Panc1 (cell line): ENCODE measurements around the gene PHLDB1. TPM values are rescaled to one million over a fixed set of nuclear protein-coding genes. Genes with fewer than 3 reads are reported as not detected.

ENCODE experiments used
- ATAC-seq: fragments of 200-7000 bp; cut with Tn5 transposase; 2 replicates; pipeline ENCODE4 v1.9.1; 2020; ENCODE audit warnings: mild to moderate bottlenecking, moderate library complexity
- BruUV-seq: library from RNA; stranded (reverse); fragments of 400-500 nt; replicated peaks from 2 replicates; lab custom pipeline; 2021; lab: Mats Ljungman, UMichigan
- CTCF ChIA-PET: fragments of 300-600 bp; sonication (Branson Sonifier 250); formaldehyde crosslinking; loops from one replicate; lab custom pipeline; 2022; ENCODE audit warnings: antibody characterized with exemption; lab: Charles Lee
- POLR2A ChIA-PET: fragments of 300-600 bp; sonication (Branson Sonifier 250); formaldehyde crosslinking; loops from one replicate; lab custom pipeline; 2022; ENCODE audit warnings: antibody characterized with exemption; lab: Charles Lee
- DNase-seq: peaks from one replicate; pipeline ENCODE4 v3.0.0-alpha.2; 2010; ENCODE audit warnings: low read depth, low spot score
- H3K27ac ChIP-seq: 2 replicates; pipeline ENCODE4 v1.5.1; 2011; ENCODE audit warnings: mild to moderate bottlenecking, low read length, inconsistent platforms
- H3K27me3 ChIP-seq: fragments of 200-500 bp; sonication (Bioruptor generic); 2 replicates; pipeline ENCODE4 v1.6.0; 2014; ENCODE audit warnings: low read length, inconsistent platforms; ENCODE audit not compliant: control insufficient read depth, insufficient read depth
- H3K36me3 ChIP-seq: fragments of 200-500 bp; sonication (Bioruptor generic); 2 replicates; pipeline ENCODE4 v1.5.1; 2014; ENCODE audit warnings: inconsistent platforms, mild to moderate bottlenecking, low read length, moderate library complexity; ENCODE audit not compliant: control insufficient read depth, insufficient read depth
- H3K4me1 ChIP-seq: 2 replicates; pipeline ENCODE4 v1.5.1; 2011; ENCODE audit warnings: inconsistent platforms, mild to moderate bottlenecking, low read length, moderate library complexity; ENCODE audit not compliant: control insufficient read depth, insufficient read depth
- H3K4me3 ChIP-seq, 2 experiments: 2 replicates each; pipeline ENCODE4 v1.5.1; 2011 to 2012; ENCODE audit warnings: low read depth in 2 of 2, low read length in 2 of 2, mild to moderate bottlenecking in 2 of 2, inconsistent platforms in 1 of 2, moderate library complexity in 1 of 2
- H3K9me3 ChIP-seq: fragments of 200-500 bp; sonication (Bioruptor generic); 2 replicates; pipeline ENCODE4 v1.5.1; 2014; ENCODE audit warnings: low read depth, mild to moderate bottlenecking, inconsistent platforms, low read length, moderate library complexity; ENCODE audit not compliant: control insufficient read depth, insufficient read depth
- POLR2AphosphoS5 ChIP-seq: IDR thresholded peaks from 2 replicates; pipeline ENCODE4 v1.6.1; 2012; ENCODE audit warnings: mild to moderate bottlenecking, low read depth, low read length, moderate library complexity
- REST ChIP-seq, 2 experiments: IDR thresholded peaks; 2 replicates each; pipeline ENCODE4 v1.6.1; 2011 to 2012; ENCODE audit warnings: low read depth in 2 of 2, control low read depth in 1 of 2, low read length in 1 of 2, mild to moderate bottlenecking in 1 of 2, moderate library complexity in 1 of 2; ENCODE audit not compliant: insufficient read depth in 1 of 2
- SIN3A ChIP-seq: IDR thresholded peaks from 2 replicates; pipeline ENCODE4 v1.6.1; 2012; ENCODE audit warnings: low read depth, mild to moderate bottlenecking, low read length, moderate library complexity, borderline replicate concordance; ENCODE audit not compliant: insufficient read depth
- TCF7L2 ChIP-seq: IDR thresholded peaks from 2 replicates; pipeline ENCODE4 v1.6.1; 2011; ENCODE audit warnings: mild to moderate bottlenecking, low read depth, low read length, inconsistent platforms
- in situ Hi-C: cut with HindIII; loops from 2 replicates; pipeline ENCODE4 v1.10.0; 2016; ENCODE audit warnings: low sequenced_read_pairs, low pct_unique_long_range_greater_than_20kb
- intact Hi-C: fragments of 100-400 bp; cut with micrococcal nuclease; formaldehyde crosslinking; loops from one replicate; pipeline ENCODE4 v1.10.0; 2022; ENCODE audit not compliant: unreplicated experiment
- total RNA-seq: library from RNA; stranded (reverse); gene quantifications from one replicate; pipeline ENCODE4 v1.2.1, GENCODE V29; 2021; ENCODE audit not compliant: unreplicated experiment
- TF ChIP-seq, protein P1 (sequence below): fragments of 450-650 bp; IDR thresholded peaks from 2 replicates; pipeline ENCODE4 v1.5.1; 2017; ENCODE audit warnings: mild to moderate bottlenecking

The PHLDB1 gene
- total RNA-seq, 1 experiment from 2014 or later = 97.7 TPM

DNA sequence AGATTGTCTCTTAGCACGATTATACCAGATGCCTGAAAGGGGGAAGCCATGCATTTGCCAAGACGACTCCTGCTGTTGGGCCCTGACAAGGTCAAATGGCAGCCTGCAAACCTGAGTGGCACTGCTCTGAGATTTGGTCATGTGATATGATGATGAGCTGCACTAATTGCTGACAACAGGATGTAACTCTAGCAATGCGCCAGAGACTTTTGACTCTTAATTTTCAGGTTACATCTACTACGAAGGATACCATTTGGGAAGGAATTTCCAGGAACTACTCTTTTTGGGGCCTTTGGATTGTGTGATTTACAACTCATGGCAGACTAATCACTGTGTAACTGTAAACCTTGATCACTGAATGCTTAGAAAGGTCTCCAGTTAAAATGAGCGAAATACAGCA is 59.0 kb downstream of the PHLDB1 start:
- CTCF ChIA-PET = no interaction called here
- Histone ChIP-seq H3K4me1 (no peaks in the 10 kb centered on the region), H3K9me3 (no peaks in the 10 kb centered on the region), H3K27me3 (peaks cover 10% of the 10 kb centered on the region; the same call in 1 of the 2 replicates), H3K27ac (no peak overlapping the region), H3K4me3 (no peak overlapping the region), H3K36me3 (no peaks in the 10 kb centered on the region)
- BruUV-seq = no TSS peak
- DNase-seq (no peak), ATAC-seq (no peak)
- POLR2A ChIA-PET = no interaction called here
- intact Hi-C loops (no loop called here), in situ Hi-C loops (no loop called here)
- TF ChIP-seq SIN3A (no peak), POLR2AphosphoS5 (no peak), TCF7L2 (no peak), REST (IDR thresholded peaks at IDR 0.05; ENCODE audit: insufficient read depth in 1 of 2, low read depth in 2 of 2, low read length in 1 of 2) (no peak)
- TF ChIP-seq, protein P1, sequence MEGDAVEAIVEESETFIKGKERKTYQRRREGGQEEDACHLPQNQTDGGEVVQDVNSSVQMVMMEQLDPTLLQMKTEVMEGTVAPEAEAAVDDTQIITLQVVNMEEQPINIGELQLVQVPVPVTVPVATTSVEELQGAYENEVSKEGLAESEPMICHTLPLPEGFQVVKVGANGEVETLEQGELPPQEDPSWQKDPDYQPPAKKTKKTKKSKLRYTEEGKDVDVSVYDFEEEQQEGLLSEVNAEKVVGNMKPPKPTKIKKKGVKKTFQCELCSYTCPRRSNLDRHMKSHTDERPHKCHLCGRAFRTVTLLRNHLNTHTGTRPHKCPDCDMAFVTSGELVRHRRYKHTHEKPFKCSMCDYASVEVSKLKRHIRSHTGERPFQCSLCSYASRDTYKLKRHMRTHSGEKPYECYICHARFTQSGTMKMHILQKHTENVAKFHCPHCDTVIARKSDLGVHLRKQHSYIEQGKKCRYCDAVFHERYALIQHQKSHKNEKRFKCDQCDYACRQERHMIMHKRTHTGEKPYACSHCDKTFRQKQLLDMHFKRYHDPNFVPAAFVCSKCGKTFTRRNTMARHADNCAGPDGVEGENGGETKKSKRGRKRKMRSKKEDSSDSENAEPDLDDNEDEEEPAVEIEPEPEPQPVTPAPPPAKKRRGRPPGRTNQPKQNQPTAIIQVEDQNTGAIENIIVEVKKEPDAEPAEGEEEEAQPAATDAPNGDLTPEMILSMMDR = no peak

DNA sequence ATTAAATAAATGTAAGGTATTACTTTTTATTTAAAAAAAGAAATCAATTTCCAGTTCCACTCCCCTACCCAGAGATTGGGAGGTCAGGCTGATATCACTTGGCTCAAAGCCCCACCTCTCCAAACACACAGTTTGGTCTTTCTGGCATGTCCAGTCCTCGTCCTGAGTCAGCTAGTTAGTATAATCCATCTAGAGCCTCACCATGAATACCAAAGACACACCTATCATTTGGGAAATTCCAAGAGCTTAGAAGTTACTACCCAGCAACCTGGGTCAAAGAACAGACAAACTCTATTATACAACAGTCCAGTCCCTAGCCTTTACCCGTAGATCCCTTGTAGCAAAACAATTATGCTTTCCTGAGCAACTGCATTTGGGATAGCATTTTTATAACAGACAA is 62.6 kb downstream of the PHLDB1 start:
- intact Hi-C loops (no loop called here), in situ Hi-C loops (no loop called here)
- Histone ChIP-seq H3K4me3 (no peak overlapping the region), H3K4me1 (no peaks in the 10 kb centered on the region), H3K27me3 (peaks cover 10% of the 10 kb centered on the region; the same call in 1 of the 2 replicates), H3K9me3 (no peaks in the 10 kb centered on the region), H3K27ac (no peak overlapping the region), H3K36me3 (no peaks in the 10 kb centered on the region)
- no peak for ATAC-seq
- CTCF ChIA-PET = no interaction called here
- TF ChIP-seq, protein P1 = no peak
- DNase-seq = no peak
- BruUV-seq = no TSS peak
- POLR2A ChIA-PET = no interaction called here

DNA sequence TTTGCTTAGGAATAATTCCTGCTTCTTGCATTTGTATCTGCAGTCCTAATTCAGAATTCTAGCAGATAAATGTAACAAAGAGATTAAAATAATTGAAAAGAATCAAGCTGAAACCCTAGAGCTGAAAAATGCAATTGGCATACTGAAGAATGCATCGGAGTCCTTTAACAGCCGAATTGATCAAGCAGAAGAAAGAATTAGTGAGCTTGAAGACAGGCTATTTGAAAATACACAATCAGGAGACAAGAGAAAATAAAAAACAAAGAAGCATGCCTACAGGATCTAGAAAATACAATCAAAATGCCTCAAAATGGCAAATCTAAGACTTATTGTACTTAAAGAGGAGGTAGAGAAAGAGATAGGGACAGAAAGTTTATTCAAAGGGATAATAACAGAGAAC is 63.8 kb downstream of the PHLDB1 start:
- DNase-seq (no peak), ATAC-seq (no peak)
- ChIA-PET CTCF (no interaction called here), POLR2A (no interaction called here)
- BruUV-seq = no TSS peak
- H3K27ac ChIP-seq = no peak overlapping the region
- H3K9me3 ChIP-seq = no peaks in the 10 kb centered on the region
- in situ Hi-C loops = no loop called here
- H3K4me3 ChIP-seq = no peak overlapping the region
- H3K27me3 ChIP-seq = peaks cover 10% of the 10 kb centered on the region; the same call in 1 of the 2 replicates
- intact Hi-C loops = no loop called here
- TF ChIP-seq SIN3A (no peak), POLR2AphosphoS5 (no peak), REST (IDR thresholded peaks at IDR 0.05; ENCODE audit: insufficient read depth in 1 of 2, low read depth in 2 of 2, low read length in 1 of 2) (no peak), TCF7L2 (no peak)
- TF ChIP-seq, protein P1 = no peak
- H3K4me1 ChIP-seq = no peaks in the 10 kb centered on the region
- no peaks in the 10 kb centered on the region for H3K36me3 ChIP-seq
